ENCODE measurements around the gene CYP2D6. TPM values are rescaled to one million over a fixed set of nuclear protein-coding genes. Genes with fewer than 3 reads are reported as not detected.
"Not testable (repeated sequence)": the region's sequence is repeated elsewhere in the genome, so short reads cannot be mapped to it uniquely, and the experiment has no call there.

Gene CYP2D6
- total RNA-seq, 1 experiment from 2014 or later: 2.7 TPM

DNA sequence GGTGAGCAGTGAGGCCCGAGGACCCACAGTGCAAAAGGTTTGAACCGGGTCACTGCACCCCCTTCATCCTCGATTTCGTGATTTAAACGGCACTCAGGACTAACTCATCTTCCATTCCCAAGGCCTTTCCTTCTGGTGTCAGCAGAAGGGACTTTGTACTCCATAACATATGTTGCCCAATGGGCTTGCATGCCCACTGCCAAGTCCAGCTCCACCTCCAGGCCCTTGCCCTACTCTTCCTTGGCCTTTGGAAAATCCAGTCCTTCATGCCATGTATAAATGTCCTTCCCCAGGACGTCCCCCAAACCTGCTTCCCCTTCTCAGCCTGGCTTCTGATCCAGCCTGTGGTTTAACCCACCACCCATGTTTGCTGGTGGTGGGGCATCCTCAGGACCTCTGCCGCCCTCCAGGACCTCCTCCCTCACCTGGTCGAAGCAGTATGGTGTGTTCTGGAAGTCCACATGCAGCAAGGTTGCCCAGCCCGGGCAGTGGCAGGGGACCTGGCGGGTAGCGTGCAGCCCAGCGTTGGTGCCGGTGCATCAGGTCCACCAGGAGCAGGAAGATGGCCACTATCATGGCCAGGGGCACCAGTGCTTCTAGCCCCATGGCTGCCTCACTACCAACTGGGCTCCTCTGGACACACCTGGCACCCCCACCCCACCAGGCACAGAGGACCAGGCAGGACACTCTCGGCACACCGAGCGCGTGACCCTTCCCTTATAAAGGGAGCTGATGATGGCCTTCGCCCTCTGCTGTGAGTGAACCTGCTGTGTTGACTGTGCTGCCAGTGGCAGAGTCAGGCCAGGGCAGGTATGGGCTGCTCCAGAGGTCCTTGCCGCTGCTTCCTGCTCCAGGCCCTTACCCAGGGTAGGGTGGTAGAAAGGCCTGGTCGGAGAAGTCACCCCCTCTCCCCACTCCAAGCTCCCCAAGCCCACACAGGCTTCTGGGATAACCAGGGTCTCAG, 13.5 kb upstream of the CYP2D6 start:
- in situ Hi-C loops (cut with HindIII; ENCODE audit: low pct_unique_long_range_greater_than_20kb, low sequenced_read_pairs); POLR2A ChIA-PET; H3K27ac ChIP-seq (ENCODE audit: low read length); H3K9me3 ChIP-seq (ENCODE audit: control insufficient read depth, insufficient read depth, low read depth, low read length); ATAC-seq; CTCF ChIA-PET; DNase-seq (ENCODE audit: low read depth, low spot score); intact Hi-C loops (cut with micrococcal nuclease; ENCODE audit: unreplicated experiment); H3K27me3 ChIP-seq (ENCODE audit: control insufficient read depth, insufficient read depth, low read length); BruUV-seq (replicated peaks); H3K4me3 ChIP-seq (ENCODE audit: low read depth in 2 of 2, low read length in 2 of 2); H3K4me1 ChIP-seq (ENCODE audit: control insufficient read depth, insufficient read depth, low read length); H3K36me3 ChIP-seq (ENCODE audit: control insufficient read depth, insufficient read depth, low read length): not testable (repeated sequence)

DNA sequence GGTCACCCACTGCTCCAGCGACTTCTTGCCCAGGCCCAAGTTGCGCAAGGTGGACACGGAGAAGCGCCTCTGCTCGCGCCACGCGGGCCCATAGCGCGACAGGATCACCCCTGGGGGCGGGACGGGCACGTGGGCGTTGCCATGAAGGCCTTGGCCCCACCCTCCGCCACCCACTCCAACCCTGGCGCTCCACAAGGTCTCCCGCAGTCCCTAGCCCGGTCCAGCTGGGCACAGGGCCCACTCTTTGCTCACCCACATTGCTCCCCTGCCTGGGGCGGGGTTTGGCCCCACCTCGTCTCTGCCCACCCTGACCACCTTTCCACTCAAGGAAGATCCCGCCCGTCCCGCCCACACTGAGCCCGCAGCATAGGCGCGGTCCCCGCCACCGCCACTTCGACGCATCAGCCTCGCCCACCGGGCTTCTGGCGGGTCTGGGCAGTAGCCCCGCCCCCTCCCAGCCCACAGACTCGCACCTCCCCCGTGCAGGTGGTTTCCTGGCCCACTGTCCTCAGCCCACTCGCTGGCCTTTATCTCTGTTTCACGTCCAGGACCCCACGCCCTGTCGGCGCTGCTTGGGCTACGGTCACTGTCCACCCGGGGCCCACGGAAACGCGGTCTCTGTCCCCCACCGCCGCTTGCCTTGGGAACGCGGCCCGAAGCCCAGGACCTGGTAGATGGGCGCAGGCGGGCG, 12.3 kb upstream of the CYP2D6 start:
- CTCF ChIA-PET: no interaction called here
- POLR2A ChIA-PET: no interaction called here

DNA sequence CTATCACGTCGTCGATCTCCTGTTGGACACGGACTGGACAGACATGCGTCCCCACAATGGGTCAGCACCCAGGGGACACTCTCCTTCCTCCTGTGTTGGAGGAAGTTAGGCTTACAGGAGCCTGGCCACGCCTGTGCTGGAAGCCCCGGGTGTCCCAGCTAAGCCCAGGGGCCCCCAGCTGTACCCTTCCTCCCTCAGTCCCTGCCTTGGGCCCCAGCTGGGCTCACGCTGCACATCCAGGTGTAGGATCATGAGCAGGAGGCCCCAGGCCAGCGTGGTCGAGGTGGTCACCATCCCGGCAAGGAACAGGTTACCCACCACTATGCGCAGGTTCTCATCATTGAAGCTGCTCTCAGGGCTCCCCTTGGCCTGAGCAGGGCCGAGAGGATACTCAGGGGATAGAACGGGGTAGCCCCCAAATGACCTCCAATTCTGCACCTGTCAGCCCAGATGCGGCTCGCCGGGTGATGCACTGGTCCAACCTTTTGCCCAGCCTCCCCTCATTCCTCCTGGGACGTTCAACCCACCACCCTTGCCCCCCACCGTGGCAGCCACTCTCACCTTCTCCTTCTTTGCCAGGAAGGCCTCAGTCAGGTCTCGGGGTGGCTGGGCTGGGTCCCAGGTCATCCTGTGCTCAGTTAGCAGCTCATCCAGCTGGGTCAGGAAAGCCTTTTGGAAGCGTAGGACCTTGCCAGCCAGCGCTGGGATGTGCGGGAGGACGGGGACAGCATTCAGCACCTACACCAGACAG, 10.9 kb upstream of the CYP2D6 start:
- H3K27ac ChIP-seq (ENCODE audit: low read length); ATAC-seq; CTCF ChIA-PET; BruUV-seq (replicated peaks); H3K4me3 ChIP-seq (ENCODE audit: low read depth in 2 of 2, low read length in 2 of 2); POLR2A ChIA-PET; H3K9me3 ChIP-seq (ENCODE audit: control insufficient read depth, insufficient read depth, low read depth, low read length); H3K27me3 ChIP-seq (ENCODE audit: control insufficient read depth, insufficient read depth, low read length); DNase-seq (ENCODE audit: low read depth, low spot score); H3K36me3 ChIP-seq (ENCODE audit: control insufficient read depth, insufficient read depth, low read length); intact Hi-C loops (cut with micrococcal nuclease; ENCODE audit: unreplicated experiment); in situ Hi-C loops (cut with HindIII; ENCODE audit: low pct_unique_long_range_greater_than_20kb, low sequenced_read_pairs); H3K4me1 ChIP-seq (ENCODE audit: control insufficient read depth, insufficient read depth, low read length): not testable (repeated sequence)

More for the DNA sequence above, 12.3 kb upstream of the CYP2D6 start:
- Histone ChIP-seq H3K4me1 (ENCODE audit: control insufficient read depth, insufficient read depth, low read length) (no peaks in the 10 kb centered on the region), H3K4me3 (ENCODE audit: low read depth in 2 of 2, low read length in 2 of 2) (no peak overlapping the region), H3K27ac (ENCODE audit: low read length) (no peak overlapping the region), H3K27me3 (ENCODE audit: control insufficient read depth, insufficient read depth, low read length) (no peaks in the 10 kb centered on the region), H3K9me3 (ENCODE audit: control insufficient read depth, insufficient read depth, low read depth, low read length) (no peaks in the 10 kb centered on the region), H3K36me3 (ENCODE audit: control insufficient read depth, insufficient read depth, low read length) (no peaks in the 10 kb centered on the region)
- ATAC-seq (no peak), DNase-seq (ENCODE audit: low read depth, low spot score) (no peak)
- BruUV-seq (replicated peaks): no TSS peak
- intact Hi-C loops (cut with micrococcal nuclease; ENCODE audit: unreplicated experiment) (no loop called here), in situ Hi-C loops (cut with HindIII; ENCODE audit: low pct_unique_long_range_greater_than_20kb, low sequenced_read_pairs) (no loop called here)
- TF ChIP-seq, protein P1, sequence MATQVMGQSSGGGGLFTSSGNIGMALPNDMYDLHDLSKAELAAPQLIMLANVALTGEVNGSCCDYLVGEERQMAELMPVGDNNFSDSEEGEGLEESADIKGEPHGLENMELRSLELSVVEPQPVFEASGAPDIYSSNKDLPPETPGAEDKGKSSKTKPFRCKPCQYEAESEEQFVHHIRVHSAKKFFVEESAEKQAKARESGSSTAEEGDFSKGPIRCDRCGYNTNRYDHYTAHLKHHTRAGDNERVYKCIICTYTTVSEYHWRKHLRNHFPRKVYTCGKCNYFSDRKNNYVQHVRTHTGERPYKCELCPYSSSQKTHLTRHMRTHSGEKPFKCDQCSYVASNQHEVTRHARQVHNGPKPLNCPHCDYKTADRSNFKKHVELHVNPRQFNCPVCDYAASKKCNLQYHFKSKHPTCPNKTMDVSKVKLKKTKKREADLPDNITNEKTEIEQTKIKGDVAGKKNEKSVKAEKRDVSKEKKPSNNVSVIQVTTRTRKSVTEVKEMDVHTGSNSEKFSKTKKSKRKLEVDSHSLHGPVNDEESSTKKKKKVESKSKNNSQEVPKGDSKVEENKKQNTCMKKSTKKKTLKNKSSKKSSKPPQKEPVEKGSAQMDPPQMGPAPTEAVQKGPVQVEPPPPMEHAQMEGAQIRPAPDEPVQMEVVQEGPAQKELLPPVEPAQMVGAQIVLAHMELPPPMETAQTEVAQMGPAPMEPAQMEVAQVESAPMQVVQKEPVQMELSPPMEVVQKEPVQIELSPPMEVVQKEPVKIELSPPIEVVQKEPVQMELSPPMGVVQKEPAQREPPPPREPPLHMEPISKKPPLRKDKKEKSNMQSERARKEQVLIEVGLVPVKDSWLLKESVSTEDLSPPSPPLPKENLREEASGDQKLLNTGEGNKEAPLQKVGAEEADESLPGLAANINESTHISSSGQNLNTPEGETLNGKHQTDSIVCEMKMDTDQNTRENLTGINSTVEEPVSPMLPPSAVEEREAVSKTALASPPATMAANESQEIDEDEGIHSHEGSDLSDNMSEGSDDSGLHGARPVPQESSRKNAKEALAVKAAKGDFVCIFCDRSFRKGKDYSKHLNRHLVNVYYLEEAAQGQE (IDR thresholded peaks at IDR 0.05; ENCODE audit: insufficient read depth in 1 of 2, low read depth in 2 of 2, low read length in 1 of 2): no peak
- no peak for TF ChIP-seq POLR2AphosphoS5 (IDR thresholded peaks at IDR 0.05; ENCODE audit: low read depth, low read length)
- TF ChIP-seq, protein P2, sequence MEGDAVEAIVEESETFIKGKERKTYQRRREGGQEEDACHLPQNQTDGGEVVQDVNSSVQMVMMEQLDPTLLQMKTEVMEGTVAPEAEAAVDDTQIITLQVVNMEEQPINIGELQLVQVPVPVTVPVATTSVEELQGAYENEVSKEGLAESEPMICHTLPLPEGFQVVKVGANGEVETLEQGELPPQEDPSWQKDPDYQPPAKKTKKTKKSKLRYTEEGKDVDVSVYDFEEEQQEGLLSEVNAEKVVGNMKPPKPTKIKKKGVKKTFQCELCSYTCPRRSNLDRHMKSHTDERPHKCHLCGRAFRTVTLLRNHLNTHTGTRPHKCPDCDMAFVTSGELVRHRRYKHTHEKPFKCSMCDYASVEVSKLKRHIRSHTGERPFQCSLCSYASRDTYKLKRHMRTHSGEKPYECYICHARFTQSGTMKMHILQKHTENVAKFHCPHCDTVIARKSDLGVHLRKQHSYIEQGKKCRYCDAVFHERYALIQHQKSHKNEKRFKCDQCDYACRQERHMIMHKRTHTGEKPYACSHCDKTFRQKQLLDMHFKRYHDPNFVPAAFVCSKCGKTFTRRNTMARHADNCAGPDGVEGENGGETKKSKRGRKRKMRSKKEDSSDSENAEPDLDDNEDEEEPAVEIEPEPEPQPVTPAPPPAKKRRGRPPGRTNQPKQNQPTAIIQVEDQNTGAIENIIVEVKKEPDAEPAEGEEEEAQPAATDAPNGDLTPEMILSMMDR (IDR thresholded peaks at IDR 0.05): no peak
- TF ChIP-seq TCF7L2 (IDR thresholded peaks at IDR 0.05; ENCODE audit: low read depth, low read length): no peak
- no peak for TF ChIP-seq SIN3A (IDR thresholded peaks at IDR 0.05; ENCODE audit: borderline replicate concordance, insufficient read depth, low read depth, low read length)

DNA sequence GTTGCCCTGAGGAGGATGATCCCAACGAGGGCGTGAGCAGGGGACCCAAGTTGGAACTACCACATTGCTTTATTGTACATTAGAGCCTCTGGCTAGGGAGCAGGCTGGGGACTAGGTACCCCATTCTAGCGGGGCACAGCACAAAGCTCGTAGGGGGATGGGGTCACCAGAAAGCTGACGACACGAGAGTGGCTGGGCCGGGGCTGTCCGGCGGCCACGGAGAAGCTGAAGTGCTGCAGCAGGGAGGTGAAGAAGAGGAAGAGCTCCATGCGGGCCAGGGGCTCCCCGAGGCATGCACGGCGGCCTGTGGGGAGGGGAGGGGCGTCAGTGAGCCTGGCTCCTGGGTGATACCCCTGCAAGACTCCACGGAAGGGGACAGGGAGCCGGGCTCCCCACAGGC, 9.5 kb upstream of the CYP2D6 start:
- DNase-seq (ENCODE audit: low read depth, low spot score); intact Hi-C loops (cut with micrococcal nuclease; ENCODE audit: unreplicated experiment); BruUV-seq (replicated peaks); ATAC-seq; POLR2A ChIA-PET; H3K36me3 ChIP-seq (ENCODE audit: control insufficient read depth, insufficient read depth, low read length); H3K4me1 ChIP-seq (ENCODE audit: control insufficient read depth, insufficient read depth, low read length); H3K27me3 ChIP-seq (ENCODE audit: control insufficient read depth, insufficient read depth, low read length); H3K4me3 ChIP-seq (ENCODE audit: low read depth in 2 of 2, low read length in 2 of 2); CTCF ChIA-PET; H3K9me3 ChIP-seq (ENCODE audit: control insufficient read depth, insufficient read depth, low read depth, low read length); in situ Hi-C loops (cut with HindIII; ENCODE audit: low pct_unique_long_range_greater_than_20kb, low sequenced_read_pairs); H3K27ac ChIP-seq (ENCODE audit: low read length): not testable (repeated sequence)
